Endodermal cell (in vitro differentiated cells): Measurements from ENCODE around the gene NPR1. TPM values are rescaled to one million over a fixed set of nuclear protein-coding genes. Genes with fewer than 3 reads are reported as not detected.
"Not testable (repeated sequence)": the region's sequence is repeated elsewhere in the genome, so short reads cannot be mapped to it uniquely, and the experiment has no call there.

Experiments used
- DNase-seq: peaks from one replicate; pipeline ENCODE4 v3.0.0-alpha.2; 2017
- H3K27ac ChIP-seq: 2 replicates; pipeline ENCODE4 v1.5.1; 2013; ENCODE audit warnings: mild to moderate bottlenecking, low read depth, low read length, moderate library complexity
- H3K27me3 ChIP-seq: 2 replicates; pipeline ENCODE4 v1.6.1; 2013; ENCODE audit warnings: mild to moderate bottlenecking, low read length, moderate library complexity; ENCODE audit not compliant: insufficient read depth, control insufficient read depth, poor library complexity, severe bottlenecking
- H3K36me3 ChIP-seq: 2 replicates; pipeline ENCODE4 v1.7.0; 2013; ENCODE audit warnings: mild to moderate bottlenecking, low read length, moderate library complexity; ENCODE audit not compliant: control insufficient read depth, insufficient read depth
- H3K4me1 ChIP-seq: one replicate; pipeline ENCODE4 v1.7.0; 2013; ENCODE audit warnings: low read length; ENCODE audit not compliant: control insufficient read depth, insufficient read depth
- H3K4me3 ChIP-seq: 2 replicates; pipeline ENCODE4 v1.5.1; 2013; ENCODE audit warnings: mild to moderate bottlenecking, low read length, moderate library complexity
- H3K9ac ChIP-seq: 2 replicates; pipeline ENCODE4 v1.6.1; 2013; ENCODE audit warnings: mild to moderate bottlenecking, low read length, moderate library complexity; ENCODE audit not compliant: poor library complexity, severe bottlenecking; ENCODE audit errors: extremely low read depth
- H3K9me3 ChIP-seq: 2 replicates; pipeline ENCODE4 v1.6.1; 2013; ENCODE audit warnings: mild to moderate bottlenecking, low read length, moderate library complexity; ENCODE audit not compliant: control insufficient read depth
- H3K27ac Mint-ChIP-seq: 2 replicates; pipeline ENCODE4 v1.8.0; 2020; ENCODE audit warnings: mixed read lengths
- H3K27me3 Mint-ChIP-seq: 2 replicates; pipeline ENCODE4 v1.8.0; 2021; ENCODE audit warnings: mild to moderate bottlenecking, mixed read lengths; ENCODE audit not compliant: insufficient read depth
- H3K36me3 Mint-ChIP-seq: 2 replicates; pipeline ENCODE4 v1.8.0; 2020; ENCODE audit warnings: low read depth, mixed read lengths
- H3K4me1 Mint-ChIP-seq: 2 replicates; pipeline ENCODE4 v1.8.0; 2020; ENCODE audit warnings: mixed read lengths
- H3K4me3 Mint-ChIP-seq: 2 replicates; pipeline ENCODE4 v1.8.0; 2020; ENCODE audit warnings: mild to moderate bottlenecking, moderate library complexity, mixed read lengths
- H3K9me3 Mint-ChIP-seq: 2 replicates; pipeline ENCODE4 v1.8.0; 2020; ENCODE audit warnings: mild to moderate bottlenecking, mixed read lengths
- CTCF ChIP-seq: fragments of 200-600 bp; sonication (generic); conservative IDR thresholded peaks from 2 replicates; pipeline ENCODE4 v1.5.0; 2021; ENCODE audit warnings: antibody characterized with exemption, mild to moderate bottlenecking
- WGBS, 2 experiments: methylation state at CpG; one replicate each; pipeline versions ENCODE4 v1.1.5 to v1.1.7; 2013; ENCODE audit warnings: missing lambda C conversion rate in 2 of 2, mixed read lengths in 1 of 2; ENCODE audit not compliant: insufficient coverage in 1 of 2, insufficient read length in 1 of 2; 5-methylcytosine and 5-hydroxymethylcytosine counted together
- total RNA-seq, 2 donors: library from RNA; stranded (reverse); fragmentation: NEBNext Ultra II Directional in 1 of 2; extraction: Animal tissue kit (Norgen Biotek cat#: 25700) in 1 of 2; gene quantifications; 2 replicates in 1 of 2; 3 replicates in 1 of 2; pipeline ENCODE4 v1.2.1, GENCODE V29; 2021

The NPR1 gene
- total RNA-seq, 2 donors from 2014 or later = 2.7 to 4.5 TPM

GRCh38 chr1:153638261-153638660, 40.2 kb upstream of the NPR1 start:
- no peak overlapping the region for H3K27ac ChIP-seq
- Mint-ChIP-seq H3K27me3 (no peaks in the 10 kb centered on the region), H3K9me3 (peaks cover 2% of the 10 kb centered on the region), H3K4me3 (no peak overlapping the region), H3K4me1 (peaks cover 24% of the 10 kb centered on the region), H3K36me3 (peaks cover 77% of the 10 kb centered on the region), H3K27ac (no peak overlapping the region)
- peaks cover 8% of the 10 kb centered on the region for H3K4me1 ChIP-seq
- no peak for TF ChIP-seq CTCF
- peaks cover 7% of the 10 kb centered on the region for H3K9me3 ChIP-seq
- no peak overlapping the region for H3K4me3 ChIP-seq
- peaks cover 79% of the 10 kb centered on the region for H3K36me3 ChIP-seq
- H3K9ac ChIP-seq = no peak overlapping the region
- no peak for DNase-seq
- 94 to 96% methylated on average over 6 of the region's 6 CpGs for WGBS, 2 experiments
- no peaks in the 10 kb centered on the region for H3K27me3 ChIP-seq

GRCh38 chr1:153639280-153639679, 39.2 kb upstream of the NPR1 start:
- no peak for TF ChIP-seq CTCF
- H3K4me1 ChIP-seq = peaks cover 8% of the 10 kb centered on the region
- Mint-ChIP-seq H3K27me3 (no peaks in the 10 kb centered on the region), H3K9me3 (no peaks in the 10 kb centered on the region), H3K27ac (no peak overlapping the region), H3K4me3 (no peak overlapping the region), H3K4me1 (peaks cover 19% of the 10 kb centered on the region), H3K36me3 (peaks cover 87% of the 10 kb centered on the region)
- H3K9ac ChIP-seq = no peak overlapping the region
- H3K27me3 ChIP-seq = no peaks in the 10 kb centered on the region
- H3K27ac ChIP-seq = no peak overlapping the region
- WGBS, 2 experiments = 95 to 100% methylated on average over 1 to 3 of the region's 3 CpGs
- no peak overlapping the region for H3K4me3 ChIP-seq
- H3K36me3 ChIP-seq = peaks cover 89% of the 10 kb centered on the region
- no peak for DNase-seq
- H3K9me3 ChIP-seq = peaks cover 7% of the 10 kb centered on the region

- not testable (repeated sequence) for DNase-seq, H3K4me3 Mint-ChIP-seq, H3K4me1 ChIP-seq, H3K27me3 ChIP-seq, H3K9me3 ChIP-seq, H3K9me3 Mint-ChIP-seq, H3K4me3 ChIP-seq, H3K27me3 Mint-ChIP-seq, H3K27ac Mint-ChIP-seq, H3K9ac ChIP-seq, H3K27ac ChIP-seq
- WGBS, 2 experiments = 92 to 97% methylated on average over 2 to 5 of the region's 5 CpGs
- H3K36me3 Mint-ChIP-seq = peaks cover 89% of the 10 kb centered on the region
- H3K36me3 ChIP-seq = peaks cover 99% of the 10 kb centered on the region
- peaks cover 18% of the 10 kb centered on the region for H3K4me1 Mint-ChIP-seq
Observed at GRCh38 chr1:153640213-153640612, 38.3 kb upstream of the NPR1 start.

- no peak overlapping the region for H3K27ac ChIP-seq
- DNase-seq = no peak
- no peaks in the 10 kb centered on the region for H3K9me3 Mint-ChIP-seq
- H3K27me3 ChIP-seq = no peaks in the 10 kb centered on the region
- no peak for TF ChIP-seq CTCF
- H3K9me3 ChIP-seq = peaks cover 7% of the 10 kb centered on the region
- H3K36me3 Mint-ChIP-seq = peaks cover 90% of the 10 kb centered on the region
- no peak overlapping the region for H3K4me3 Mint-ChIP-seq
- no peak overlapping the region for H3K27ac Mint-ChIP-seq
- H3K4me3 ChIP-seq = no peak overlapping the region
- no peak overlapping the region for H3K9ac ChIP-seq
- WGBS, 2 experiments = 76 to 100% methylated on average over 3 to 6 of the region's 6 CpGs
- no peaks in the 10 kb centered on the region for H3K27me3 Mint-ChIP-seq
- H3K36me3 ChIP-seq = peaks cover 99% of the 10 kb centered on the region
- peaks cover 16% of the 10 kb centered on the region for H3K4me1 Mint-ChIP-seq
- peaks cover 8% of the 10 kb centered on the region for H3K4me1 ChIP-seq
Observed at GRCh38 chr1:153640861-153641260, 37.6 kb upstream of the NPR1 start.
